ENCODE data around the gene ABCD3.
"Not testable (repeated sequence)": the region's sequence is repeated elsewhere in the genome, so short reads cannot be mapped to it uniquely, and the experiment has no call there.

ABCD3 gene

DNA sequence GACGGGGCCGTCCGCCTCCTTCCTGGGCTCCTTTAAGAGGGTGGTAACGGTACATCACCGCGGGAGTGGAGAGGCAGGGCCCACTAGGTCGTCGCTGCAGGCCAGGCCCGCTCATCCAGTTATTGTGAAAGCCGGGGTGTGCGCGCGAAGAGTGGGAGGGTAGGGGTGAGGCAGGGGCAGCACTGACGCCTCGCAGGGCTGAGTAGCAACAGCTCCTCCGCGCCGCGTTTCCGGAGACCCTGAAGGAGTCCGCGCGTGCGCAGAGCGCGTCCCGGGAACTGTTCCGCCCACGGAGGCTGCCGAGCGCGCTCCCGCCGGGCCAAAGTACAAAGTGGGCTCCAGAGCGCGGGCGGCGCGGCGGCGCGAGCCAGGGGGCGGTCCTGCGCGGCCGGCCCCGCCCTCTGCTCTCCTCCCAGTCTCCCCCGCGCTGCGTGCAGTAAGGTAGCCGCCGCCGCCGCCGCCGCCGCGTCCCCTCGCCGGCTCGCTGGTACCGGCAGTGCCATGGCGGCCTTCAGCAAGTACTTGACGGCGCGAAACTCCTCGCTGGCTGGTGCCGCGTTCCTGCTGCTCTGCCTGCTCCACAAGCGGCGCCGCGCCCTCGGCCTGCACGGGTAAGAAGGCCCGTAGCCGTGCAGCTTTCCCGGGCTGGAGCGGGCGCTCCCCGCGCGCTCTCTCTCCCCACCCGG lies at the start of gene ABCD3:
TSS of gene ABCD3 (plus strand) at position 412 of the 686 bp plus-strand sequence. CDS start at position 502, 90 bp downstream.
- no peaks in the 10 kb centered on the region for H3K9me3 Mint-ChIP-seq
- TF ChIP-seq CTCF (IDR thresholded peaks at IDR 0.05), result no peak
- H3K36me3 Mint-ChIP-seq (ENCODE audit: low read depth), result no peaks in the 10 kb centered on the region
- no peak within 1 kb of the TSS for H3K27ac Mint-ChIP-seq
- H3K27me3 Mint-ChIP-seq (ENCODE audit: low read depth, poor library complexity), result peaks cover 3% of the 10 kb centered on the region
- peaks cover 42% of the 10 kb centered on the region for H3K4me1 Mint-ChIP-seq
- peak; percentile 98 for DNase-seq
- H3K4me3 Mint-ChIP-seq, result peak within 1 kb of the TSS; percentile 91

DNA sequence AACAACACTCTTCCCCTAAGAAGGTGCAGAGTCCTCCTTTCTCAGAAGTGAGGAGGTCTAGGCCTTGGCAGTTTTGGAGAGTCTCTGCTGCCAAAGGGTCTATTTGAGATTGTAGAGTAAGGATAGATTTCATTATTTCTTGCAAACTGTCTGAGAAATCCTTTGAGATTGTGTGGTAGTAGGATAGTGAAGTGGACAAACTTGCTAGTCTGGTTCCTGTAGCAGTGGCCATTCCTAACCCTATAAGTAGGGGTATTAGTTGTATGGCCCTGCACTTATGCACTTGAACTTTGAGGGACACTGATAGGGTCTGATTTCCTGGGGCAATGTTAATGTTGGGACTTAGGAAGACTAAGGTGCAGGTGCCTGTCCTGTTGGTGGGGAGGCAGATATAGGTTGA lies 45.4 kb upstream of the ABCD3 start:
- not testable (repeated sequence) for H3K4me3 Mint-ChIP-seq

GRCh38 chr1:94373311-94373710 lies 44.9 kb upstream of the ABCD3 start:
- not testable (repeated sequence) for H3K4me3 Mint-ChIP-seq; H3K27ac Mint-ChIP-seq; DNase-seq; H3K4me1 Mint-ChIP-seq; H3K27me3 Mint-ChIP-seq (ENCODE audit: low read depth, poor library complexity); H3K36me3 Mint-ChIP-seq (ENCODE audit: low read depth)
- peaks cover 27% of the 10 kb centered on the region for H3K9me3 Mint-ChIP-seq

More for the DNA sequence above, 45.4 kb upstream of the ABCD3 start:
- not testable (repeated sequence) for H3K27ac Mint-ChIP-seq; H3K27me3 Mint-ChIP-seq (ENCODE audit: low read depth, poor library complexity); DNase-seq; H3K36me3 Mint-ChIP-seq (ENCODE audit: low read depth); H3K4me1 Mint-ChIP-seq
- peaks cover 32% of the 10 kb centered on the region for H3K9me3 Mint-ChIP-seq

GRCh38 chr1:94375666-94376065 lies 42.5 kb upstream of the ABCD3 start:
- H3K9me3 Mint-ChIP-seq; DNase-seq; H3K36me3 Mint-ChIP-seq (ENCODE audit: low read depth); H3K4me1 Mint-ChIP-seq; H3K27me3 Mint-ChIP-seq (ENCODE audit: low read depth, poor library complexity); H3K4me3 Mint-ChIP-seq: not testable (repeated sequence)
- H3K27ac Mint-ChIP-seq, result peak overlapping the region; percentile 66

GRCh38 chr1:94378493-94378892 lies 39.7 kb upstream of the ABCD3 start:
- not testable (repeated sequence) for H3K4me1 Mint-ChIP-seq; DNase-seq; H3K4me3 Mint-ChIP-seq; H3K36me3 Mint-ChIP-seq (ENCODE audit: low read depth); H3K9me3 Mint-ChIP-seq; H3K27ac Mint-ChIP-seq; H3K27me3 Mint-ChIP-seq (ENCODE audit: low read depth, poor library complexity)

DNA sequence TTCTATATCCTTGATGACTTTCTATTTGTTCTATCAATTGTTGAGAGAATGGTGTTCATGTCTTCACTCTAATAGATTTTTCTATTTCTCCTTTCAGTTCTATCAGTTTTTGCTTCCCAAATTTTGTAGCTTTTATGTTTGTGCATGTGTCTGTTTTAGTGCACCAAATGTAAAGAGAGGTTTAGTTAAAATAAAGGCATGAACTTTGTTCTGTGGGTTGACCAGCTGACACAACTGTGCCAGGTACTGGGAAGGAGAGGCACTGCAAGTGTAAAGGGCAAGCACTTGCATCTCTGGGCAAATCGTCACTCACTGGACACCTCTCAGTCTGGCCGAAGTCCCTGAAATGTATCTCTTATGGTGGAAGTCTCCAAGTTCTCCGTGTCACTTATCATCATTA lies 38.6 kb upstream of the ABCD3 start:
- Mint-ChIP-seq H3K27ac (no peak overlapping the region), H3K27me3 (ENCODE audit: low read depth, poor library complexity) (peaks cover 1% of the 10 kb centered on the region), H3K4me1 (peaks cover 1% of the 10 kb centered on the region), H3K36me3 (ENCODE audit: low read depth) (no peaks in the 10 kb centered on the region), H3K9me3 (no peaks in the 10 kb centered on the region), H3K4me3 (no peak overlapping the region)
- TF ChIP-seq CTCF (IDR thresholded peaks at IDR 0.05), result no peak
- no peak for DNase-seq

DNA sequence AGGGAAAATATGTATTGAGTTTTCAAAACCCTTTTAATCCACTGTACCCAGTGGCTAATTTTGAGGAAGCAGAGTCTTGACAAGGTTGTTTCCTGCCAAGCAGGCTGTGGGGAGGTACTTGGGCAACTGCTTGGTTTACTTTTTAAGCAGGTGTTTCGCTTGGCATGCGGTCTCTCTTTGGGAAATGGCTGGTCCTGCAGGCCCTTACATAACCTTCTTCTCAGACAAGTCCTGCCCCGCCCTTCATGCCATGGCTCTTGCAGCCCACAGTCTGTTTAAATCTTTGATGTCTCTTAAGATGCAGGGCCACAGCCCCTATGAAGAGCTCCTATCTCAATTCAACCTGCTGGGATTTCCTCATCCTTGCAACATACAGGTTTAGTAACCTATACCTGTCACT lies 36.0 kb upstream of the ABCD3 start:
- Mint-ChIP-seq H3K4me3 (no peak overlapping the region), H3K9me3 (no peaks in the 10 kb centered on the region), H3K27me3 (ENCODE audit: low read depth, poor library complexity) (no peaks in the 10 kb centered on the region), H3K36me3 (ENCODE audit: low read depth) (no peaks in the 10 kb centered on the region), H3K27ac (no peak overlapping the region), H3K4me1 (peaks cover 8% of the 10 kb centered on the region)
- no peak for TF ChIP-seq CTCF (IDR thresholded peaks at IDR 0.05)
- no peak for DNase-seq

- H3K4me3 Mint-ChIP-seq, result no peak overlapping the region
- DNase-seq, result no peak
- H3K4me1 Mint-ChIP-seq, result peaks cover 8% of the 10 kb centered on the region
- H3K36me3 Mint-ChIP-seq (ENCODE audit: low read depth), result peaks cover 6% of the 10 kb centered on the region
- no peak for TF ChIP-seq CTCF (IDR thresholded peaks at IDR 0.05)
- no peaks in the 10 kb centered on the region for H3K27me3 Mint-ChIP-seq (ENCODE audit: low read depth, poor library complexity)
- no peak overlapping the region for H3K27ac Mint-ChIP-seq
- peaks cover 8% of the 10 kb centered on the region for H3K9me3 Mint-ChIP-seq
Measured at GRCh38 chr1:94383966-94384408, 34.2 kb upstream of the ABCD3 start.

All from nephron progenitor cell (in vitro differentiated cells).